Activated CD8-positive, alpha-beta T cell treated with anti-CD3 and anti-CD28 coated beads for 36 hours (primary cell): ENCODE measurements around the gene DAZ4. TPM values are rescaled to one million over a fixed set of nuclear protein-coding genes. Genes with fewer than 3 reads are reported as not detected.
"Not testable (repeated sequence)": the region's sequence is repeated elsewhere in the genome, so short reads cannot be mapped to it uniquely, and the experiment has no call there.

Experiments used
- ATAC-seq: fragments of 200-7000 bp; cut with Tn5 transposase; one replicate; pipeline ENCODE4 v1.10.0; 2021; ENCODE audit warnings: mild to moderate bottlenecking, moderate library complexity
- CTCF ChIA-PET: fragments of 350-600 bp; sonication (Branson Sonifier 250); formaldehyde crosslinking; loops from one replicate; lab custom pipeline; 2021; ENCODE audit warnings: antibody characterized with exemption; lab: Charles Lee
- POLR2A ChIA-PET: fragments of 350-600 bp; sonication (Branson Sonifier 250); formaldehyde crosslinking; loops from one replicate; lab custom pipeline; 2021; ENCODE audit warnings: antibody characterized with exemption; lab: Charles Lee
- DNase-seq: peaks from one replicate; pipeline ENCODE4 v3.0.0-alpha.2; 2020
- H3K27ac Mint-ChIP-seq: one replicate; pipeline ENCODE4 v1.8.0; 2021; ENCODE audit warnings: mild to moderate bottlenecking, mixed read lengths
- H3K27me3 Mint-ChIP-seq: one replicate; pipeline ENCODE4 v1.8.0; 2021; ENCODE audit warnings: mixed read lengths
- H3K36me3 Mint-ChIP-seq: one replicate; pipeline ENCODE4 v1.8.0; 2021; ENCODE audit warnings: low read depth, mixed read lengths
- H3K4me1 Mint-ChIP-seq: one replicate; pipeline ENCODE4 v1.8.0; 2021; ENCODE audit warnings: low read depth, mixed read lengths
- H3K4me3 Mint-ChIP-seq: one replicate; pipeline ENCODE4 v1.8.0; 2021; ENCODE audit warnings: mild to moderate bottlenecking, moderate library complexity, mixed read lengths
- H3K9me3 Mint-ChIP-seq: one replicate; pipeline ENCODE4 v1.8.0; 2021; ENCODE audit warnings: mixed read lengths
- intact Hi-C: fragments of 100-400 bp; cut with micrococcal nuclease; formaldehyde crosslinking; loops from one replicate; pipeline ENCODE4 v1.10.0; 2022
- total RNA-seq, 2 experiments: library from RNA; stranded (reverse); gene quantifications; one replicate each; pipeline ENCODE4 v1.2.3, GENCODE V29; 2021

The DAZ4 gene
- total RNA-seq, result not detected

GRCh38 chrY:24833619-24834018, at the start of gene DAZ4:
DAZ4 (plus strand) TSS chrY:24833919; CDS start chrY:24834127, 208 bp downstream.
- H3K9me3 Mint-ChIP-seq, POLR2A ChIA-PET, H3K4me1 Mint-ChIP-seq, H3K27me3 Mint-ChIP-seq, H3K27ac Mint-ChIP-seq, CTCF ChIA-PET, H3K4me3 Mint-ChIP-seq, ATAC-seq, DNase-seq, intact Hi-C loops, H3K36me3 Mint-ChIP-seq: not testable (repeated sequence)

GRCh38 chrY:24813293-24813692, 20.4 kb upstream of the DAZ4 start, which contains the start of gene DAZ3:
DAZ3 (minus strand) TSS chrY:24813393; CDS start chrY:24813185, 208 bp downstream.
- CTCF ChIA-PET, H3K36me3 Mint-ChIP-seq, DNase-seq, H3K4me1 Mint-ChIP-seq, H3K9me3 Mint-ChIP-seq, H3K4me3 Mint-ChIP-seq, H3K27ac Mint-ChIP-seq, intact Hi-C loops, POLR2A ChIA-PET, H3K27me3 Mint-ChIP-seq, ATAC-seq: not testable (repeated sequence)

GRCh38 chrY:24821836-24822235, 11.9 kb upstream of the DAZ4 start:
- H3K4me3 Mint-ChIP-seq, H3K9me3 Mint-ChIP-seq, H3K4me1 Mint-ChIP-seq, DNase-seq, CTCF ChIA-PET, intact Hi-C loops, H3K36me3 Mint-ChIP-seq, H3K27ac Mint-ChIP-seq, H3K27me3 Mint-ChIP-seq, POLR2A ChIA-PET, ATAC-seq: not testable (repeated sequence)

- H3K9me3 Mint-ChIP-seq, ATAC-seq, POLR2A ChIA-PET, H3K36me3 Mint-ChIP-seq, DNase-seq, CTCF ChIA-PET, H3K27me3 Mint-ChIP-seq, H3K4me1 Mint-ChIP-seq, H3K27ac Mint-ChIP-seq, H3K4me3 Mint-ChIP-seq, intact Hi-C loops: not testable (repeated sequence)
These were observed 9.4 kb upstream of the DAZ4 start for GRCh38 chrY:24824184-24824879.

GRCh38 chrY:24825069-24825468, 8.7 kb upstream of the DAZ4 start:
- H3K4me3 Mint-ChIP-seq, result not testable (repeated sequence)

More at GRCh38 chrY:24825069-24825468, 8.7 kb upstream of the DAZ4 start:
- H3K36me3 Mint-ChIP-seq, H3K9me3 Mint-ChIP-seq, intact Hi-C loops, CTCF ChIA-PET, DNase-seq, POLR2A ChIA-PET, H3K27me3 Mint-ChIP-seq, H3K4me1 Mint-ChIP-seq, ATAC-seq, H3K27ac Mint-ChIP-seq: not testable (repeated sequence)

Other genes starting within 250 kb of the DAZ4 start
- not detected for gene BPY2B, start 215.9 kb upstream of the DAZ4 start, total RNA-seq
- gene DAZ3, start 20.5 kb upstream of the DAZ4 start, total RNA-seq, result not detected
- gene BPY2C, start 218.2 kb downstream of the DAZ4 start, total RNA-seq, result not detected